ENCODE results near the gene CIROP.

CIROP gene

GRCh38 chr14:23104591-23105347, at the start of gene CIROP:
Gene CIROP, minus strand, starts transcription at chr14:23104989. Its CDS starts 69 bp downstream, at chr14:23104920.
- DNase-seq: no peak

- peak; percentile 58 for DNase-seq
These were observed 49.3 kb upstream of the CIROP start for GRCh38 chr14:23153851-23154796.

GRCh38 chr14:23151342-23151741, 46.6 kb upstream of the CIROP start:
- no peak for DNase-seq

- no peak for DNase-seq
These were observed 45.0 kb upstream of the CIROP start for GRCh38 chr14:23149745-23150144.

- DNase-seq: no peak
These were observed 43.9 kb upstream of the CIROP start for GRCh38 chr14:23148591-23149249.

GRCh38 chr14:23147676-23148075, 42.9 kb upstream of the CIROP start:
- DNase-seq: no peak

GRCh38 chr14:23146980-23147379, 42.2 kb upstream of the CIROP start:
- no peak for DNase-seq

GRCh38 chr14:23146351-23146910, 41.6 kb upstream of the CIROP start:
- no peak for DNase-seq

- no peak for DNase-seq
These were observed 41.1 kb upstream of the CIROP start for GRCh38 chr14:23145794-23146350.

GRCh38 chr14:23143911-23144310, 39.1 kb upstream of the CIROP start:
- no peak for DNase-seq

GRCh38 chr14:23142826-23143225, 38.0 kb upstream of the CIROP start:
- DNase-seq: no peak

GRCh38 chr14:23141706-23142444, 37.1 kb upstream of the CIROP start:
- DNase-seq: no peak

- DNase-seq: no peak
These were observed 35.6 kb upstream of the CIROP start for GRCh38 chr14:23140371-23140770.

GRCh38 chr14:23139874-23140273, 35.1 kb upstream of the CIROP start:
- DNase-seq: no peak

- no peak for DNase-seq
These were observed 33.2 kb upstream of the CIROP start for GRCh38 chr14:23137813-23138535.

GRCh38 chr14:23137192-23137812, 32.5 kb upstream of the CIROP start:
- DNase-seq: no peak

- no peak for DNase-seq
These were observed 31.9 kb upstream of the CIROP start for GRCh38 chr14:23136566-23137133.

GRCh38 chr14:23132970-23133369, 28.2 kb upstream of the CIROP start:
- DNase-seq: no peak

- DNase-seq: no peak
These were observed 26.7 kb upstream of the CIROP start for GRCh38 chr14:23131482-23131881.

- peak; percentile 39 for DNase-seq
These were observed 26.1 kb upstream of the CIROP start for GRCh38 chr14:23130871-23131270.

All from MV-4-11 (cell line).